HG03457 (cell line): Measurements from ENCODE around the gene LIMK2.

Experiments
- ATAC-seq: cut with Tn5 transposase; IDR thresholded peaks from one replicate; pipeline ENCODE4 v1.9.1; 2021; ENCODE audit warnings: moderate number of reproducible peaks; ENCODE audit not compliant: unreplicated experiment

Gene LIMK2

DNA sequence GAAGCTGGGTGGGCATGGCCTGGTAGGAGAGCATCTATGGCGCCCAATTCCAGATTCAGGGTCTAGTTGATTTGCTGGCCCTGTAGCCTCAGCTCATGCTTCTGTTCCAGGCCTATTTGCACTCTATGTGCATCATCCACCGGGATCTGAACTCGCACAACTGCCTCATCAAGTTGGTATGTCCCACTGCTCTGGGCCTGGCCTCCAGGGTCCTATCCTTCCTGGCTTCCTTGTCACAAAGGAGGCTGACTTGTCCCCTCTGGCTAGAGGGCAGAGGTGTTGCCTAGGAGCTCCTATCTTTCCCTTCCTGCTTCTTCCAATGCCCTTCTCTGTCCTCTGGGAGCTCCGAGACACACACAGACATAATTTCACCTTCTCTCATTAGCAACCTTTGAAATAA lies 58.9 kb downstream of the LIMK2 start:
- no peak for ATAC-seq

DNA sequence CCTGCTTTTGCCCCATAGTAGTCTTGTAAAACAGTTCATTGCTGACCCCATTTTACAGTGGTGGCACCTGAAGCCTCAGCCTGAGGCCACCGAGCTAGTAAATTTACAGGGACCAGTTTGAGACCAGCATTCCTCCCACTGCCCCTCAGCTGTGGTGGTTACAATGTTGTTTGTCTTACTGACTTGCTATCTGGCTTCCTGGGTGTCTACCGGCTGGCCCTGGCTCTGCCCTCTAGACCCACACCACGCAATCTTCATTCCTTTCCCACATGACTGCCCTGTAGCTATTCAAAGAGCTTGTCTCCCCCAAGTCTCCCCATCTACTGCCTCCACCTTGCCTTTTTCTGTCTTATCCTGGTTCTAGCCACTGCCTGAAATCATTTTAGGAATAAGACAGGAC lies 59.4 kb downstream of the LIMK2 start:
- no peak for ATAC-seq

DNA sequence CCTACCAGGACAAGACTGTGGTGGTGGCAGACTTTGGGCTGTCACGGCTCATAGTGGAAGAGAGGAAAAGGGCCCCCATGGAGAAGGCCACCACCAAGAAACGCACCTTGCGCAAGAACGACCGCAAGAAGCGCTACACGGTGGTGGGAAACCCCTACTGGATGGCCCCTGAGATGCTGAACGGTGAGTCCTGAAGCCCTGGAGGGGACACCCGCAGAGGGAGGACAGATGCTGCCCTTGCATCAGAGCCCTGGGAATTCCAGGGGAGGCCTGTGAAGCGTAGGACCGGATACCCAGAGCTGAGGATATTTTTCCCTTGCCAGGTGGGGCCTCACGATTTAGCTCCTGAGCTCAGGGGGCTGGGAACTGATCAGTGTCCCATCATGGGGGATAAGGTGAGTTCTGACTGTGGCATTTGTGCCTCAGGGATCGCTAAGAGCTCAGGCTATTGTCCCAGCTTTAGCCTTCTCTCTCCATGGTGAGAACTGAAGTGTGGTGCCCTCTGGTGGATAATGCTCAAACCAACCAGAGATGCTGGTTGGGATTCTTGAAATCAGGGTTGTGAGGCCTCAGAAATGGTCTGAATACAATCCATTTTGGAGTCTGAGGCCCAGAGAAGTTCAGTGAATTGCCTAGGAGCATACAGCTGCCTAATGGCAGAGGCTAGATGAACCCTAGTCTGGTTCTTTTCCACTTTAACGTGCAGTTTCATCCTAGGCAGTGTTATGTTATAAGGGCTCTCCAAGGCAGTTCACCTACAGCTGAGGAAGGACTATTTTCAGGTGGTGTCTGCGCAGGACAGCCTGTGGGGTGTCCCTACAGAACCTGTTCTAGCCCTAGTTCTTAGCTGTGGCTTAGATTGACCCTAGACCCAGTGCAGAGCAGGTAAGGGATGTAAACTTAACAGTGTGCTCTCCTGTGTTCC lies 60.7 kb downstream of the LIMK2 start:
- no peak for ATAC-seq

DNA sequence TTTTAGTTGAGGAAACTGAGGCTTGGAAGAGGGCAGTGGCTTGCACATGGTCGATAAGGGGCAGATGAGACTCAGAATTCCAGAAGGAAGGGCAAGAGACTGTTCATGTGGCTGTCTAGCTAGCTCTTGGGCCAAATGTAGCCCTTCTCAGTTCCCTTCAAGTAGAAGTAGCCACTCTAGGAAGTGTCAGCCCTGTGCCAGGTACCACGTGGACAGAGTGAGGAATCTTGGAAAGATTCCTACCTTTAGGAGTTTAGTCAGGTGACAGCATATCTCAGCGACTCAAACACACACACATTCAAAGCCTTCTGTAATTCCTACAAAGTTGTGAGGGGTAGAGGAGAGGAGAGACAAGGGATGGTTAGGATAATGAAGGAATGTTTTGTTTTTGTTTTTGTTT lies 61.9 kb downstream of the LIMK2 start:
- ATAC-seq: no peak

DNA sequence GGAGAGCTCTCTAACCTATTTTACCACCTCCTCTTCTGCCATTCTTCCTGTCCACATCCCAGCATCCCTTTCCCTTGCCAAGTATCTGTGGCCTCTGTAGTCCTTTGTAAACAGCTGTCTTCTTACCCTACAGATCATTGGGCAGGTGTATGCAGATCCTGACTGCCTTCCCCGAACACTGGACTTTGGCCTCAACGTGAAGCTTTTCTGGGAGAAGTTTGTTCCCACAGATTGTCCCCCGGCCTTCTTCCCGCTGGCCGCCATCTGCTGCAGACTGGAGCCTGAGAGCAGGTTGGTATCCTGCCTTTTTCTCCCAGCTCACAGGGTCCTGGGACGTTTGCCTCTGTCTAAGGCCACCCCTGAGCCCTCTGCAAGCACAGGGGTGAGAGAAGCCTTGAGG lies 62.9 kb downstream of the LIMK2 start:
- ATAC-seq: no peak

DNA sequence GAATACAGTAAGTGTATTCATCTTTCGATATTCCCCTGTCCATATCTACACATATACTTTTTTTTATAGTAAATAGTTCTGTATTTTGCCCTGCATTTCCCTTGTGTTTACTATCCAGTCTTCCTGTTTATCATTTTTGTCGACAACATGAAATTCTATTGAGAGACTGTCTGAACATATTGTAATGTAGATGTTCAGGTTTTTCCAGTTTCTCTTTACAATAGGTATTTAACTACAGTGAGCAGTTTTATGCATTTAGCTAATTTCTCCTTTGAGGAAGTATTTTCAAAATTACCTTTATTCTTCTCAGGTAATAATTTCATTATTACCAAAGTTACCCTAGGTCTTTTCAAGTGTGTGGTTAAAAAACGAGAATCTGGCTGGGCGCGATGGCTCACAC lies 63.5 kb downstream of the LIMK2 start:
- no peak for ATAC-seq

DNA sequence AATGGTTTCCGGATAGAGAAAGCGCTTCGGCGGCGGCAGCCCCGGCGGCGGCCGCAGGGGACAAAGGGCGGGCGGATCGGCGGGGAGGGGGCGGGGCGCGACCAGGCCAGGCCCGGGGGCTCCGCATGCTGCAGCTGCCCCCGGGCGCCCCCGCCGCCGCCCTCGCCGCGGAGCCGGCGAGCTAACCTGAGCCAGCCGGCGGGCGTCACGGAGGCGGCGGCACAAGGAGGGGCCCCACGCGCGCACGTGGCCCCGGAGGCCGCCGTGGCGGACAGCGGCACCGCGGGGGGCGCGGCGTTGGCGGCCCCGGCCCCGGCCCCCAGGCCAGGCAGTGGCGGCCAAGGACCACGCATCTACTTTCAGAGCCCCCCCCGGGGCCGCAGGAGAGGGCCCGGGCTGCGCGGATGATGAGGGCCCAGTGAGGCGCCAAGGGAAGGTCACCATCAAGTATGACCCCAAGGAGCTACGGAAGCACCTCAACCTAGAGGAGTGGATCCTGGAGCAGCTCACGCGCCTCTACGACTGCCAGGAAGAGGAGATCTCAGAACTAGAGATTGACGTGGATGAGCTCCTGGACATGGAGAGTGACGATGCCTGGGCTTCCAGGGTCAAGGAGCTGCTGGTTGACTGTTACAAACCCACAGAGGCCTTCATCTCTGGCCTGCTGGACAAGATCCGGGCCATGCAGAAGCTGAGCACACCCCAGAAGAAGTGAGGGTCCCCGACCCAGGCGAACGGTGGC lies 64.5 kb downstream of the LIMK2 start:
- ATAC-seq: no peak

DNA sequence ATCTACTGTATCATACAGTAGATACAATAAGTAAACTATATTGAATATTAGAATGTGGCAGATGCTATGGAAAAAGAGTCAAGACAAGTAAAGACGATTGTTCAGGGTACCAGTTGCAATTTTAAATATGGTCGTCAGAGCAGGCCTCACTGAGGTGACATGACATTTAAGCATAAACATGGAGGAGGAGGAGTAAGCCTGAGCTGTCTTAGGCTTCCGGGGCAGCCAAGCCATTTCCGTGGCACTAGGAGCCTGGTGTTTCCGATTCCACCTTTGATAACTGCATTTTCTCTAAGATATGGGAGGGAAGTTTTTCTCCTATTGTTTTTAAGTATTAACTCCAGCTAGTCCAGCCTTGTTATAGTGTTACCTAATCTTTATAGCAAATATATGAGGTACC lies 65.6 kb downstream of the LIMK2 start:
- ATAC-seq: no peak

DNA sequence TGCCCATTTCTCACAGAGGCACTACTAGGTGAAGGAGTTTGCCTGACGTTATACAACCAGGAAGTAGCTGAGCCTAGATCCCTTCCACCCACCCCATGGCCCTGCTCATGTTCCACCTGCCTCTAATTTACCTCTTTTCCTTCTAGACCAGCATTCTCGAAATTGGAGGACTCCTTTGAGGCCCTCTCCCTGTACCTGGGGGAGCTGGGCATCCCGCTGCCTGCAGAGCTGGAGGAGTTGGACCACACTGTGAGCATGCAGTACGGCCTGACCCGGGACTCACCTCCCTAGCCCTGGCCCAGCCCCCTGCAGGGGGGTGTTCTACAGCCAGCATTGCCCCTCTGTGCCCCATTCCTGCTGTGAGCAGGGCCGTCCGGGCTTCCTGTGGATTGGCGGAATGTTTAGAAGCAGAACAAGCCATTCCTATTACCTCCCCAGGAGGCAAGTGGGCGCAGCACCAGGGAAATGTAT lies 66.1 kb downstream of the LIMK2 start:
- ATAC-seq: no peak

DNA sequence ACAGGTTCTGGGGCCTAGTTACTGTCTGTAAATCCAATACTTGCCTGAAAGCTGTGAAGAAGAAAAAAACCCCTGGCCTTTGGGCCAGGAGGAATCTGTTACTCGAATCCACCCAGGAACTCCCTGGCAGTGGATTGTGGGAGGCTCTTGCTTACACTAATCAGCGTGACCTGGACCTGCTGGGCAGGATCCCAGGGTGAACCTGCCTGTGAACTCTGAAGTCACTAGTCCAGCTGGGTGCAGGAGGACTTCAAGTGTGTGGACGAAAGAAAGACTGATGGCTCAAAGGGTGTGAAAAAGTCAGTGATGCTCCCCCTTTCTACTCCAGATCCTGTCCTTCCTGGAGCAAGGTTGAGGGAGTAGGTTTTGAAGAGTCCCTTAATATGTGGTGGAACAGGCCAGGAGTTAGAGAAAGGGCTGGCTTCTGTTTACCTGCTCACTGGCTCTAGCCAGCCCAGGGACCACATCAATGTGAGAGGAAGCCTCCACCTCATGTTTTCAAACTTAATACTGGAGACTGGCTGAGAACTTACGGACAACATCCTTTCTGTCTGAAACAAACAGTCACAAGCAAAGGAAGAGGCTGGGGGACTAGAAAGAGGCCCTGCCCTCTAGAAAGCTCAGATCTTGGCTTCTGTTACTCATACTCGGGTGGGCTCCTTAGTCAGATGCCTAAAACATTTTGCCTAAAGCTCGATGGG lies 66.7 kb downstream of the LIMK2 start:
- no peak for ATAC-seq

DNA sequence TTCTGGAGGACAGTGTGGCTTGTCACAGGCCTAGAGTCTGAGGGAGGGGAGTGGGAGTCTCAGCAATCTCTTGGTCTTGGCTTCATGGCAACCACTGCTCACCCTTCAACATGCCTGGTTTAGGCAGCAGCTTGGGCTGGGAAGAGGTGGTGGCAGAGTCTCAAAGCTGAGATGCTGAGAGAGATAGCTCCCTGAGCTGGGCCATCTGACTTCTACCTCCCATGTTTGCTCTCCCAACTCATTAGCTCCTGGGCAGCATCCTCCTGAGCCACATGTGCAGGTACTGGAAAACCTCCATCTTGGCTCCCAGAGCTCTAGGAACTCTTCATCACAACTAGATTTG lies 67.2 kb downstream of the LIMK2 start:
- ATAC-seq: no peak

DNA sequence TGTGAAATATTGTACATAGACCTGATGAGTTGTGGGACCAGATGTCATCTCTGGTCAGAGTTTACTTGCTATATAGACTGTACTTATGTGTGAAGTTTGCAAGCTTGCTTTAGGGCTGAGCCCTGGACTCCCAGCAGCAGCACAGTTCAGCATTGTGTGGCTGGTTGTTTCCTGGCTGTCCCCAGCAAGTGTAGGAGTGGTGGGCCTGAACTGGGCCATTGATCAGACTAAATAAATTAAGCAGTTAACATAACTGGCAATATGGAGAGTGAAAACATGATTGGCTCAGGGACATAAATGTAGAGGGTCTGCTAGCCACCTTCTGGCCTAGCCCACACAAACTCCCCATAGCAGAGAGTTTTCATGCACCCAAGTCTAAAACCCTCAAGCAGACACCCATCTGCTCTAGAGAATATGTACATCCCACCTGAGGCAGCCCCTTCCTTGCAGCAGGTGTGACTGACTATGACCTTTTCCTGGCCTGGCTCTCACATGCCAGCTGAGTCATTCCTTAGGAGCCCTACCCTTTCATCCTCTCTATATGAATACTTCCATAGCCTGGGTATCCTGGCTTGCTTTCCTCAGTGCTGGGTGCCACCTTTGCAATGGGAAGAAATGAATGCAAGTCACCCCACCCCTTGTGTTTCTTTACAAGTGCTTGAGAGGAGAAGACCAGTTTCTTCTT lies 67.9 kb downstream of the LIMK2 start:
- no peak for ATAC-seq

DNA sequence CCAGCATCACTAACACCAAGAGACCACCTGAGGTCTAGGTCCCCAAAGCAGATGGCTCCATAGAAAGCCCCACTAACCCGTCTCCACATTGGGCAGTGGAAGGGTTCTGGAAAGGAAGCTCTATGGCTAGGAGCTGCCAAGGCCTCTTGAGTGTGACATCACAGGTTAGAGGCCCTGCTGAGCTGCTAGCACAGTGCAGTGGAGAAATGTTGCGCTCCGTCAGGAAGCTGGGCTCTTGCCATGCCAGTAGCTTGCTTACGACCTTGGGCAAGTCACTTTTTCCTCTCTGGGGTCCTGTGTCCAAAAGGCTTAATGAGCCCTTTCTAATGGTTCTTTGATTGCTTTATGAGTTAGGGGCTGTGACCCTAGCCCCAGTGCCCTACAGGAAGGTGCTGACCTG lies 69.6 kb downstream of the LIMK2 start:
- ATAC-seq: no peak

DNA sequence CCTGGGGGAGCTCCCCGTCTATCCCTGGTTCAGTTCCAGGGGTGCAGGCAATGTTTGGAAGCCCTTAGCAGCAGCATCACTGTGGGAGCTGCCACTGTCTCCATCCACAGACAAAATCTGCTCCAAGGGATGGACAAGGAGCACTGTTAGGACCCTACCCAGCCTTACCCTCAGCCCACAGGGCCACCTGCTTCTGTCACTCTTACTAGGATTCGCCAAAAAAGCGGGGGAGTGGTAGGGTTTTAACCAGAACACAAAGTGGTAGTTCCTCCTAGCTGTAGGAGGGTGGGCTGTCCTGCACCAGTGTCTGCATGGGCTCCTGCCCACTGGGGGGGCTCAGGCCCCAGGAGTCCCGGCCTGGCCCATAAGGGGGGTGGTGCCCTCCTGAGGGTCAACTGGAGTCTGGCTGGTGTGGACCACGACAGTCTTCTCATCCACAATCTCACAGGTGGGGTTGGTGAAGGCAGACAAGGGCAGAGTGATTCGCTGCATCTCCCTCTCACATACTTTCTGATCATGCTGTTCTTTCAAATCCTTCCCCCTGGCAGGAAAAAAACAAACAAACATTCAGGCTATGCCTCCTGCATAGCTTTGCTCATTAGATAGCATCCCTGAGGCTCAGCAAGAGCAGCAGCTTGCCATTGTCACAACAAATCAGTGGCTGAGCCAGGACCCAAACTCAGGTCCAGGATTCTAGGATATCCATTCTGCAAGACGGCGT lies 70.8 kb downstream of the LIMK2 start:
- no peak for ATAC-seq

DNA sequence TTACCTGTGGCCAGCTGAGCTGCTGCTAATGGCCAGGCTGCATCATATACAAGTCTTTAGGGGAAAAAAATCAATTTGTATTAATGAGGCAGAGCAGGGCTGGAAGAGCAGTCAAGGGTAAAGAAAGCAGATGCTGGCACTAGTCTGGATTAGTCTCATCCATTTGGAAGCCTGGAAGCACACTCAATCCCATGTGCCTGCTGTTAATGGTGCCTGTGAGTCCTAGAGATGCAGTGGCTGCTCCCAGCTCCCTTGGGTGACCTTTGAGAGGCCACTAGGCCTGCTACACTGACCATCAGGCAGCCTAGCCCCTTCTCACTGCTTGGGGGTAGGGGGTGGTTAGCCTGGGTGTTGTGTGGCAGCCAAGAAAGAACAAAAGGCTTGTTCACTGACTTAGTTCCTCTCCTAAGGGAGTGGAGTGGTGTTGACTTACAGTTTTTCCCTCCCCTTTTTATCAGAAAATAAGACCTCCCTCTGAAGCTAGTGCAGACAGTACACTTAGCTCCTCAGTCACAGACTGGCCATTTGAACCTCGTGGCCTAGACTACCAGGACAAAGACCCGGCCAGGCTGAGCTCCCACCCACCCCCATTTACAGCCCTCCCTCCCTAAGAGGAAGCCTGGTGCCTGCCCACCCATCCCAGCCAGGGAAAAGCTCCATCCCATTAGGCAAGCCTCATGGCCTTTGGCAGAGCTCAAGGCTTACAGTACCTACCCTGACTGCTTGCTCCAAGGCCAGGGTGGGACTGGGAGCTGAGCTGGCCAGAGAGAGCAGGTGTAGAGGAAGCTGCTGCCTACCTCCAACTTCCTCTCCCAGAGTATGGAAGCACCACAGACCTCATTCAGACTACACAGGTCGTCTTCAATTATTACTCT lies 72.4 kb downstream of the LIMK2 start:
- no peak for ATAC-seq

DNA sequence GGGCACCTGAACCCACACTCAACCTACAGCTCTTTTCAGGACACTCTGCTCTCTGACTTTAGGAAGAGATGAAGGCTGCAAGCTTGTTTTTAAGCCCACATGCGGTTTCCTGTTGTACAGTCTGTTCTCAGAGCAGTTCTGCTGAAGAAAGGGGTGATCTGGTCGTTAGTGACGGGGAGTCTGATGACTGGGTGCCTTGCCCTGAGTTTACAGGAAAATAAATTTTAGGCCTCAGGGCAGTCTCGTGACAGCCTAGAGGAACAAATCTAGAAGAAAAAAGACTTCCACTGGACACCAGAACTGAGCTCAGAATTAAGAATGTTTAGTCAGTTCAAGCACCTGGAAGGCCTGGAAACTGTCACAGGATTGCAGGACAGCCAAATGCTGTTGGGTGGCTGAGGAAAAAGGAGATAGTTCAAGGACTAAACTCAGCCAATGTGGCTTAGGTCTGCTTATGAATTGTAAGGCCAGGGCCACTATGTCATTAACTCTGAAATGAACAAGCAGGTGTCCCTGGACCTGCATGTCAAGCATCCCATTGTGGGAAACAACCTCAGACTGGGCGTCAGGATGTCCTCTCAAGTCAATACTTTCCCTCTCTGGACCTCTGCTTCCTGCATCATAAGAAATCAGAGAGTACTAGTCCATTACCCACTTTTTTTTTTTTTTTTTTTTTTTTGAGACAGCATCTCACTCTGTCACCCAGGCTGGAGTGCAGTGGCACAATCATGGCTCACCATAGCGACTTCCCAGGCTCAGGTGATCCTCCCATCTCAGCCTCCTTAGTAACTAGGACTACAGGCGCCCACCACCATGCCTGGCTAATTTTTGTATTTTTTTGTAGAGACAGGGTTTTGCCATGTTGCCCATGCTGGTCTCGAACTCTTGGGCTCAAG lies 74.5 kb downstream of the LIMK2 start:
- ATAC-seq: no peak

DNA sequence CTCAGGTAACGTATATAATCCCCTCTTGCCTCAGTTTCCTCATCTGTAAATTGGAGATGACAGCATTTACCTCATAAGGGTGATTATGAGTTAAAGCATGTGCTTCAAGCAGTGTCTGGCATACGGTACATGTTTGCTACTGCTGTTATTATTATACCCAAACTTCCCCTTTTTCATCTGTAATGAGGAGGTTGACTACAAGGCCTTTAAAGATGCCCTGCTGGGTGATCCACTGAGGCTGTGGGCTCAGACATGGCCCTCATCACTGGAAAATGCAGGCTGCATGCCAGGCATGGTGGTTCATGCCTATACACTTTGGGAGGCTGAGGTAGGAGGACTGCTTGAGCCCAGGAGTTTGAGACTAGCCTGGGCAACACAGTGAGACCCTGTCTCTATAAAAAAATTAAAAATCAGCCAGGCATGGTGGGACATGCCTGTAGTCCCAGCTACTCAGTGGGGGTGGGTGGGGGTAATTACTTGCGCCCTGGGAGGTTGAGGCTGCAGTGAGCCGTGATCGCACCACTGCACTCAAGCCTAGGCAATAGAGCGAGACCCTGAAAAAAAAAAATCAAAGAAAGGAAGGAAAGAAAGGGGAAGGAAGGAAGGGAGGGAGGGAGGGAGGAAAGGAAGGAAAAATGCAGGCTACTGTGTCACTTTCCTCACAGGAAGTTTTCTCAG lies 75.9 kb downstream of the LIMK2 start:
- ATAC-seq: no peak
